H9 (cell line): ENCODE results near the gene AQP2. TPM values are rescaled to one million over a fixed set of nuclear protein-coding genes. Genes with fewer than 3 reads are reported as not detected.

Experiments
- DNase-seq: peaks from one replicate; pipeline ENCODE4 v3.0.0-alpha.2; 2017
- H2AFZ ChIP-seq: one replicate; pipeline ENCODE4 v1.6.1; 2013; ENCODE audit warnings: mild to moderate bottlenecking, low read length, control low read depth, moderate library complexity
- H2AK5ac ChIP-seq: 2 replicates; pipeline ENCODE4 v1.6.1; 2013; ENCODE audit warnings: low read length, control low read depth, mixed read lengths; ENCODE audit not compliant: insufficient read length
- H2BK120ac ChIP-seq: one replicate; pipeline ENCODE4 v1.6.1; 2013; ENCODE audit warnings: low read depth, mild to moderate bottlenecking, low read length, control low read depth, inconsistent platforms; ENCODE audit not compliant: poor library complexity, severe bottlenecking
- H2BK12ac ChIP-seq: 2 replicates; pipeline ENCODE4 v1.6.1; 2013; ENCODE audit warnings: low read length, control low read depth, mixed read lengths, low read depth; ENCODE audit not compliant: insufficient read length
- H2BK15ac ChIP-seq: 2 replicates; pipeline ENCODE4 v1.6.1; 2013; ENCODE audit warnings: low read depth, low read length, control low read depth
- H2BK20ac ChIP-seq: one replicate; pipeline ENCODE4 v1.6.1; 2013; ENCODE audit warnings: low read depth, mild to moderate bottlenecking, low read length, control low read depth, inconsistent platforms; ENCODE audit not compliant: poor library complexity, severe bottlenecking
- H2BK5ac ChIP-seq: 2 replicates; pipeline ENCODE4 v1.6.1; 2013; ENCODE audit warnings: low read length, control low read depth, mixed read lengths; ENCODE audit not compliant: insufficient read length
- H3K14ac ChIP-seq: 2 replicates; pipeline ENCODE4 v1.6.1; 2013; ENCODE audit warnings: low read length, control low read depth; ENCODE audit not compliant: insufficient read depth
- H3K18ac ChIP-seq: 2 replicates; pipeline ENCODE4 v1.6.1; 2013; ENCODE audit warnings: low read depth, mild to moderate bottlenecking, mixed read lengths, low read length, control low read depth; ENCODE audit not compliant: insufficient read length
- H3K23ac ChIP-seq: 2 replicates; pipeline ENCODE4 v1.6.1; 2013; ENCODE audit warnings: low read length, control low read depth, mixed read lengths, low read depth; ENCODE audit not compliant: insufficient read length
- H3K23me2 ChIP-seq: 2 replicates; pipeline ENCODE4 v1.6.1; 2013; ENCODE audit warnings: low read depth, mild to moderate bottlenecking, mixed read lengths, low read length, control low read depth; ENCODE audit not compliant: insufficient read length, poor library complexity, severe bottlenecking
- H3K27ac ChIP-seq: 2 replicates; pipeline ENCODE4 v1.5.1; 2013; ENCODE audit warnings: low read length, control low read depth, mixed read lengths, low read depth; ENCODE audit not compliant: insufficient read length
- H3K27me3 ChIP-seq: 2 replicates; pipeline ENCODE4 v1.6.1; 2013; ENCODE audit warnings: low read length, control low read depth, inconsistent platforms; ENCODE audit not compliant: insufficient read depth
- H3K4ac ChIP-seq: 2 replicates; pipeline ENCODE4 v1.6.1; 2013; ENCODE audit warnings: low read depth, mild to moderate bottlenecking, control low read depth, inconsistent platforms, low read length, moderate library complexity
- H3K4me1 ChIP-seq: 2 replicates; pipeline ENCODE4 v1.6.1; 2013; ENCODE audit warnings: low read length, control low read depth, inconsistent platforms; ENCODE audit not compliant: insufficient read depth
- H3K4me2 ChIP-seq: 2 replicates; pipeline ENCODE4 v1.6.1; 2013; ENCODE audit warnings: low read length, control low read depth, mixed read lengths; ENCODE audit not compliant: insufficient read length, insufficient read depth
- H3K56ac ChIP-seq: 2 replicates; pipeline ENCODE4 v1.6.1; 2013; ENCODE audit warnings: low read depth, mild to moderate bottlenecking, mixed read lengths, low read length, control low read depth; ENCODE audit not compliant: insufficient read length
- H3K79me1 ChIP-seq: 2 replicates; pipeline ENCODE4 v1.6.1; 2013; ENCODE audit warnings: low read depth, mild to moderate bottlenecking, moderate library complexity, low read length, control low read depth, inconsistent platforms; ENCODE audit not compliant: insufficient read depth, poor library complexity, severe bottlenecking
- H3K79me2 ChIP-seq: 2 replicates; pipeline ENCODE4 v1.6.1; 2013; ENCODE audit warnings: low read length, control low read depth, inconsistent platforms; ENCODE audit not compliant: insufficient read depth
- H3K9ac ChIP-seq: 2 replicates; pipeline ENCODE4 v1.6.1; 2013; ENCODE audit warnings: low read length, control low read depth, mixed read lengths; ENCODE audit not compliant: insufficient read length; ENCODE audit errors: extremely low read depth
- H3K9me3 ChIP-seq: one replicate; pipeline ENCODE4 v1.6.1; 2013; ENCODE audit warnings: low read depth, low read length, inconsistent platforms; ENCODE audit not compliant: control insufficient read depth
- H3T11ph ChIP-seq: one replicate; pipeline ENCODE4 v1.6.1; 2013; ENCODE audit warnings: mild to moderate bottlenecking, low read length, control low read depth, inconsistent platforms
- H4K20me1 ChIP-seq: one replicate; pipeline ENCODE4 v1.6.1; 2013; ENCODE audit not compliant: control insufficient read depth, insufficient read length, insufficient read depth
- H4K5ac ChIP-seq: 2 replicates; pipeline ENCODE4 v1.6.1; 2013; ENCODE audit warnings: low read depth, mild to moderate bottlenecking, mixed read lengths, low read length, control low read depth; ENCODE audit not compliant: insufficient read length
- H4K8ac ChIP-seq: replicated peaks from 2 replicates; pipeline ENCODE4 v1.6.1; 2013; ENCODE audit warnings: low read length, control low read depth, mixed read lengths, low read depth; ENCODE audit not compliant: insufficient read length
- H4K91ac ChIP-seq: 2 replicates; pipeline ENCODE4 v1.6.1; 2013; ENCODE audit warnings: low read depth, mild to moderate bottlenecking, moderate library complexity, mixed read lengths, low read length, control low read depth; ENCODE audit not compliant: insufficient read length
- H3K27ac Mint-ChIP-seq, 3 experiments: 2 replicates in 2 of 3; 3 replicates in 1 of 3; pipeline ENCODE4 v1.8.0; 2020 to 2021; ENCODE audit warnings: mixed read lengths in 3 of 3, mild to moderate bottlenecking in 1 of 3, moderate library complexity in 1 of 3
- H3K27me3 Mint-ChIP-seq: 2 replicates; pipeline ENCODE4 v1.8.0; 2021; ENCODE audit warnings: low read depth, mild to moderate bottlenecking, moderate library complexity, mixed read lengths
- H3K36me3 Mint-ChIP-seq, 3 experiments: 2 replicates in 2 of 3; 3 replicates in 1 of 3; pipeline ENCODE4 v1.8.0; 2020 to 2021; ENCODE audit warnings: low read depth in 3 of 3, mixed read lengths in 3 of 3; ENCODE audit not compliant: insufficient read depth in 1 of 3
- H3K4me1 Mint-ChIP-seq, 2 experiments: 2 replicates each; pipeline ENCODE4 v1.8.0; 2020; ENCODE audit warnings: mixed read lengths in 2 of 2
- H3K4me3 Mint-ChIP-seq, 2 experiments: 2 replicates in 1 of 2; 3 replicates in 1 of 2; pipeline ENCODE4 v1.8.0; 2020 to 2021; ENCODE audit warnings: mild to moderate bottlenecking in 2 of 2, mixed read lengths in 2 of 2, moderate library complexity in 1 of 2
- H3K9me3 Mint-ChIP-seq, 2 experiments: 2 replicates in 1 of 2; 3 replicates in 1 of 2; pipeline ENCODE4 v1.8.0; 2020; ENCODE audit warnings: mild to moderate bottlenecking in 2 of 2, mixed read lengths in 2 of 2, moderate library complexity in 1 of 2
- WGBS: extraction: QIAGEN DNeasy Blood & Tissue Kit; methylation state at CpG from one replicate; pipeline ENCODE4 v1.1.7; 2013; ENCODE audit warnings: missing lambda C conversion rate, low lambda C conversion rate, mixed read lengths; ENCODE audit not compliant: insufficient read length; ENCODE audit errors: extremely low coverage; 5-methylcytosine and 5-hydroxymethylcytosine counted together
- total RNA-seq: library from RNA; stranded (reverse); gene quantifications from 2 replicates; pipeline ENCODE4 v1.2.1, GENCODE V29; 2021
- TF ChIP-seq, protein P1 (sequence below): fragments of 200-600 bp; sonication (generic); conservative IDR thresholded peaks from 3 replicates; pipeline ENCODE4 v1.8.0; 2021; ENCODE audit warnings: antibody characterized with exemption, mild to moderate bottlenecking

Gene AQP2
- total RNA-seq, 1 experiment from 2014 or later: not detected

DNA sequence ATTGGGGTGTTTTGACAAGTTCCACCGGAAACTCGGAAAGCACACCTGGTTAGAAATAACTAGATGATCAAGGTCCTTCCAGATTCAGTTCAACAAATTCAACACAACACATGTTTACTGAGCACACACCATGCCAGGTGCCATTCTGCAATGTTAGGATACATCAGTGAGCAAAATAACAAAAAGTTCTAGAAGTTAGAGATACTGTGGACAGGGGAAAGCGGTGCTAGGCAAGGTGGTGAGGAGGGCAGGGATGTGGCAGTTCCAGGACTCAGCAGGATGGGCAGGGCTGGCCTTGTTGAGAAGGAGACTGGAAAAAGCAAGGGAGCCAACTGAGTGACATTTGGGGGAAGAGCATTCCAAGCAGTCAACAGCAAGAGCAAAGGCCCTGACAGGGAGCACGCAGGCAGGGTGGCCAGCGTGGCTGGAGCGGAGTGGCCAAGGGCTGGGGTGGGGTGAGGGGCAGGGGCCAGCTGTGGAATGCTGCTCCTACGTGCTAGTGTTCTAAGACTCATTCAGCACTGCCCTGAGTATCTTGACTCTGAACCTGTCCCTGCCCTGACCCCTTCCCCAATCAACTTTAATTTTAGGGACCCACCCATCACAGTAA lies 27.4 kb upstream of the AQP2 start:
- H2AK5ac ChIP-seq: no peak overlapping the region
- no CpG with 5 or more reads among the region's 7 CpGs for WGBS
- no peaks in the 10 kb centered on the region for H3K36me3 Mint-ChIP-seq

More for the DNA sequence above, 27.4 kb upstream of the AQP2 start:
- Histone ChIP-seq H2BK120ac (no peak overlapping the region), H2AFZ (no peak overlapping the region), H3K79me1 (no peaks in the 10 kb centered on the region), H2BK20ac (no peak overlapping the region), H3K27ac (no peak overlapping the region), H4K5ac (no peak overlapping the region), H3K4me1 (no peaks in the 10 kb centered on the region), H3K14ac (no peak overlapping the region), H2BK12ac (no peak overlapping the region), H4K91ac (no peak overlapping the region), H3K23ac (no peak overlapping the region), H3K79me2 (no peaks in the 10 kb centered on the region), H3K56ac (no peak overlapping the region), H3K9ac (no peak overlapping the region), H4K8ac (no peak overlapping the region), H3T11ph (no peak overlapping the region), H2BK5ac (no peak overlapping the region), H3K4ac (no peak overlapping the region), H3K4me2 (no peak overlapping the region), H3K18ac (no peak overlapping the region), H3K23me2 (no peaks in the 10 kb centered on the region), H3K9me3 (no peaks in the 10 kb centered on the region), H3K27me3 (no peaks in the 10 kb centered on the region), H2BK15ac (no peak overlapping the region), H4K20me1 (no peaks in the 10 kb centered on the region)
- TF ChIP-seq, protein P1, sequence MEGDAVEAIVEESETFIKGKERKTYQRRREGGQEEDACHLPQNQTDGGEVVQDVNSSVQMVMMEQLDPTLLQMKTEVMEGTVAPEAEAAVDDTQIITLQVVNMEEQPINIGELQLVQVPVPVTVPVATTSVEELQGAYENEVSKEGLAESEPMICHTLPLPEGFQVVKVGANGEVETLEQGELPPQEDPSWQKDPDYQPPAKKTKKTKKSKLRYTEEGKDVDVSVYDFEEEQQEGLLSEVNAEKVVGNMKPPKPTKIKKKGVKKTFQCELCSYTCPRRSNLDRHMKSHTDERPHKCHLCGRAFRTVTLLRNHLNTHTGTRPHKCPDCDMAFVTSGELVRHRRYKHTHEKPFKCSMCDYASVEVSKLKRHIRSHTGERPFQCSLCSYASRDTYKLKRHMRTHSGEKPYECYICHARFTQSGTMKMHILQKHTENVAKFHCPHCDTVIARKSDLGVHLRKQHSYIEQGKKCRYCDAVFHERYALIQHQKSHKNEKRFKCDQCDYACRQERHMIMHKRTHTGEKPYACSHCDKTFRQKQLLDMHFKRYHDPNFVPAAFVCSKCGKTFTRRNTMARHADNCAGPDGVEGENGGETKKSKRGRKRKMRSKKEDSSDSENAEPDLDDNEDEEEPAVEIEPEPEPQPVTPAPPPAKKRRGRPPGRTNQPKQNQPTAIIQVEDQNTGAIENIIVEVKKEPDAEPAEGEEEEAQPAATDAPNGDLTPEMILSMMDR: no peak
- Mint-ChIP-seq H3K4me1 (0 out of 4 replicates have a peak, but pooled peaks cover 0 to 3% of the 10 kb centered on the region in 2 experiments), H3K4me3 (no peak overlapping the region), H3K9me3 (no peaks in the 10 kb centered on the region), H3K27ac (no peak overlapping the region), H3K27me3 (peaks cover 4% of the 10 kb centered on the region)
- DNase-seq: peak; percentile 21
